Parathyroid adenoma (tissue), 2 donors: Measurements from ENCODE around the gene SCP2.

Experiments
- H2AFZ ChIP-seq: fragments of 300-600 bp; sonication (generic); one replicate; pipeline ENCODE4 v1.7.0; 2017; ENCODE audit warnings: antibody characterized with exemption, mild to moderate bottlenecking
- H3K27ac ChIP-seq: fragments of 300-600 bp; sonication (generic); one replicate; pipeline ENCODE4 v1.7.0; 2017
- H3K27me3 ChIP-seq: fragments of 300-600 bp; sonication (generic); one replicate; pipeline ENCODE4 v1.7.0; 2017; ENCODE audit warnings: low read length; ENCODE audit not compliant: control insufficient read depth, insufficient read depth
- H3K36me3 ChIP-seq: fragments of 300-600 bp; sonication (generic); one replicate; pipeline ENCODE4 v1.7.0; 2017; ENCODE audit warnings: low read length; ENCODE audit not compliant: control insufficient read depth, insufficient read depth
- H3K4me1 ChIP-seq: fragments of 300-600 bp; sonication (generic); one replicate; pipeline ENCODE4 v1.7.0; 2017; ENCODE audit warnings: control low read depth
- H3K4me2 ChIP-seq: fragments of 300-600 bp; sonication (generic); one replicate; pipeline ENCODE4 v1.7.0; 2017; ENCODE audit warnings: low read length
- H3K4me3 ChIP-seq: fragments of 300-600 bp; sonication (generic); one replicate; pipeline ENCODE4 v1.7.0; 2017; ENCODE audit warnings: low read depth, low read length
- H3K79me2 ChIP-seq: fragments of 300-600 bp; sonication (generic); one replicate; pipeline ENCODE4 v1.7.0; 2017; ENCODE audit warnings: control low read depth
- H3K9ac ChIP-seq: fragments of 300-600 bp; sonication (generic); one replicate; pipeline ENCODE4 v1.7.0; 2017; ENCODE audit warnings: mild to moderate bottlenecking
- H3K9me3 ChIP-seq: fragments of 300-600 bp; sonication (generic); one replicate; pipeline ENCODE4 v1.7.0; 2017; ENCODE audit warnings: low read length; ENCODE audit not compliant: control insufficient read depth
- TF ChIP-seq, protein P1 (sequence below): fragments of 300-600 bp; sonication (generic); IDR thresholded peaks from one replicate; pipeline ENCODE4 v1.7.0; 2017; ENCODE audit warnings: antibody characterized with exemption, mild to moderate bottlenecking
- donor health status: primary hyperparathyroidism.

Gene SCP2

DNA sequence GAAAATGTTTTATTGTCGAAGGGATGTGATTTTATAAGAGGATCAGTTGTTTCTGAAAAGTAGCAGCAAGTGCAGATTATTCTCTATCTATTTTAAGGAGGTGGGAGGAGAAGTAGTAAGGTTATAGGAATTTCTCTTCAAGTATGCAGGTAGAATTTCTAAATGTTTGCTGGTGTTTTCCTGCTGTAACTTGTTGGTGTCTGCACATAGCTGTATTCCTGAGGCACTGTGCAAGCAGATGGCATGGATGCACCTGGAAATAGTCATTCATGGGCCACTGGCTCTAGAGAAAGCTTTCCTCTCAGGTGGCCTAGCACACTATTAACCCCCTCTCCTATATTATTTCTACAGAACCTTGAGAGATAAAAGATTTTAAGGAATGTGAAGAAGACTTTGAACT lies 104.7 kb downstream of the SCP2 start:
- H3K9ac ChIP-seq = no peak overlapping the region
- no peaks in the 10 kb centered on the region for H3K36me3 ChIP-seq
- no peaks in the 10 kb centered on the region for H3K4me1 ChIP-seq
- H2AFZ ChIP-seq = no peak overlapping the region
- TF ChIP-seq, protein P1, sequence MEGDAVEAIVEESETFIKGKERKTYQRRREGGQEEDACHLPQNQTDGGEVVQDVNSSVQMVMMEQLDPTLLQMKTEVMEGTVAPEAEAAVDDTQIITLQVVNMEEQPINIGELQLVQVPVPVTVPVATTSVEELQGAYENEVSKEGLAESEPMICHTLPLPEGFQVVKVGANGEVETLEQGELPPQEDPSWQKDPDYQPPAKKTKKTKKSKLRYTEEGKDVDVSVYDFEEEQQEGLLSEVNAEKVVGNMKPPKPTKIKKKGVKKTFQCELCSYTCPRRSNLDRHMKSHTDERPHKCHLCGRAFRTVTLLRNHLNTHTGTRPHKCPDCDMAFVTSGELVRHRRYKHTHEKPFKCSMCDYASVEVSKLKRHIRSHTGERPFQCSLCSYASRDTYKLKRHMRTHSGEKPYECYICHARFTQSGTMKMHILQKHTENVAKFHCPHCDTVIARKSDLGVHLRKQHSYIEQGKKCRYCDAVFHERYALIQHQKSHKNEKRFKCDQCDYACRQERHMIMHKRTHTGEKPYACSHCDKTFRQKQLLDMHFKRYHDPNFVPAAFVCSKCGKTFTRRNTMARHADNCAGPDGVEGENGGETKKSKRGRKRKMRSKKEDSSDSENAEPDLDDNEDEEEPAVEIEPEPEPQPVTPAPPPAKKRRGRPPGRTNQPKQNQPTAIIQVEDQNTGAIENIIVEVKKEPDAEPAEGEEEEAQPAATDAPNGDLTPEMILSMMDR = no peak
- no peaks in the 10 kb centered on the region for H3K79me2 ChIP-seq
- no peaks in the 10 kb centered on the region for H3K27me3 ChIP-seq
- H3K4me2 ChIP-seq = no peak overlapping the region
- no peak overlapping the region for H3K27ac ChIP-seq
- no peak overlapping the region for H3K4me3 ChIP-seq
- H3K9me3 ChIP-seq = no peaks in the 10 kb centered on the region

GRCh38 chr1:53037159-53037558 lies 110.1 kb downstream of the SCP2 start:
- Histone ChIP-seq H2AFZ (no peak overlapping the region), H3K79me2 (no peaks in the 10 kb centered on the region), H3K4me2 (no peak overlapping the region), H3K27ac (no peak overlapping the region), H3K27me3 (no peaks in the 10 kb centered on the region), H3K9me3 (no peaks in the 10 kb centered on the region), H3K4me3 (no peak overlapping the region), H3K9ac (no peak overlapping the region), H3K36me3 (no peaks in the 10 kb centered on the region), H3K4me1 (no peaks in the 10 kb centered on the region)
- TF ChIP-seq, protein P1 = no peak

- no peak overlapping the region for H3K9ac ChIP-seq
Measured at GRCh38 chr1:53038566-53038965, 111.5 kb downstream of the SCP2 start.

GRCh38 chr1:53043271-53043670 lies 116.2 kb downstream of the SCP2 start:
- no peaks in the 10 kb centered on the region for H3K36me3 ChIP-seq
- no peaks in the 10 kb centered on the region for H3K79me2 ChIP-seq
- H3K4me2 ChIP-seq = no peak overlapping the region
- no peak overlapping the region for H3K27ac ChIP-seq
- H3K27me3 ChIP-seq = no peaks in the 10 kb centered on the region
- H3K9me3 ChIP-seq = no peaks in the 10 kb centered on the region
- H2AFZ ChIP-seq = no peak overlapping the region
- no peak overlapping the region for H3K9ac ChIP-seq
- H3K4me1 ChIP-seq = peaks cover 2% of the 10 kb centered on the region
- H3K4me3 ChIP-seq = no peak overlapping the region
- TF ChIP-seq, protein P1 = no peak

More at GRCh38 chr1:53038566-53038965, 111.5 kb downstream of the SCP2 start:
- Histone ChIP-seq H3K4me1 (no peaks in the 10 kb centered on the region), H3K79me2 (no peaks in the 10 kb centered on the region), H3K36me3 (no peaks in the 10 kb centered on the region), H3K9me3 (no peaks in the 10 kb centered on the region), H3K27me3 (no peaks in the 10 kb centered on the region), H3K4me3 (no peak overlapping the region), H3K27ac (no peak overlapping the region), H2AFZ (no peak overlapping the region), H3K4me2 (no peak overlapping the region)
- TF ChIP-seq, protein P1 = no peak

DNA sequence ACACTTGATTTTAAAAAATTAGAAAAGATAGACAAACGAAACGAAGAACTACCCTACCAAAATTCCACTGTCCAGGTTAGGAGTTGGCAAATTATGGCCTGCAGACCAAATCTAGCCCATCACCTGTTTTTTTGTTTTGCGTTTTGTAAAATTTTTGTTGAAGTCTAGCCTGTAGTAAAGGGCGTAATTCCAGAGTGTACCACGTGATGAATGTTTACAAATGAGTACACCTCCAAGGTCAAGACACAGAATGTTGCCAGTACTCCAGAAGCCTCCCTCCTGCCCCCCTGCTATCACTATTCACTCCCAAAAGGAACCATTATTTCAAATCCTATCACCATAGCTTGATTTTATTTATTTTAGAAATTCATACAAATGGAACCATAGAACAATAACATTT lies 117.8 kb downstream of the SCP2 start:
- Histone ChIP-seq H3K4me3 (no peak overlapping the region), H3K27me3 (no peaks in the 10 kb centered on the region), H3K4me2 (no peak overlapping the region), H3K79me2 (no peaks in the 10 kb centered on the region), H3K9ac (no peak overlapping the region), H2AFZ (no peak overlapping the region), H3K36me3 (no peaks in the 10 kb centered on the region), H3K9me3 (no peaks in the 10 kb centered on the region), H3K27ac (no peak overlapping the region), H3K4me1 (peaks cover 5% of the 10 kb centered on the region)
- TF ChIP-seq, protein P1 = no peak
